Measurements from ENCODE around the gene RASL12. TPM values are rescaled to one million over a fixed set of nuclear protein-coding genes. Genes with fewer than 3 reads are reported as not detected.
A peak's percentile ranks its signal among the peaks of the same experiment; 100 is the strongest.
"Not testable (repeated sequence)": the region's sequence is repeated elsewhere in the genome, so short reads cannot be mapped to it uniquely, and the experiment has no call there.

Gene RASL12
- total and polyA plus RNA-seq, 9 donors, result 11.9 to 16.5 (median 14.2) TPM

- H3K36me3 ChIP-seq (ENCODE audit: control insufficient read depth, insufficient read depth, low read length), result no peaks in the 10 kb centered on the region
- no peak overlapping the region for H3K4me3 ChIP-seq (ENCODE audit: low read length)
- H3K27ac ChIP-seq (ENCODE audit: low read length), result no peak overlapping the region
- 26% methylated on average over 9 of the region's 13 CpGs for WGBS (ENCODE audit: insufficient coverage)
- peak; percentile 43 for DNase-seq
- peaks cover 7% of the 10 kb centered on the region for H3K4me1 ChIP-seq (ENCODE audit: control insufficient read depth, insufficient read depth, low read length)
- H3K27me3 ChIP-seq (ENCODE audit: control insufficient read depth, insufficient read depth, low read length), result peaks cover 3% of the 10 kb centered on the region
- no peaks in the 10 kb centered on the region for H3K9me3 ChIP-seq (replicated peaks; ENCODE audit: control insufficient read depth, low read depth, low read length)
Observed at GRCh38 chr15:65032801-65033537, 34.8 kb downstream of the RASL12 start.

GRCh38 chr15:65029736-65030208 lies 38.0 kb downstream of the RASL12 start:
- no peak for DNase-seq
- peaks cover 3% of the 10 kb centered on the region for H3K27me3 ChIP-seq (ENCODE audit: control insufficient read depth, insufficient read depth, low read length)
- H3K4me1 ChIP-seq (ENCODE audit: control insufficient read depth, insufficient read depth, low read length), result peaks cover 9% of the 10 kb centered on the region
- WGBS (ENCODE audit: insufficient coverage), result 80% methylated on average over 4 of the region's 12 CpGs
- peaks cover 14% of the 10 kb centered on the region for H3K36me3 ChIP-seq (ENCODE audit: control insufficient read depth, insufficient read depth, low read length)
- H3K9me3 ChIP-seq (replicated peaks; ENCODE audit: control insufficient read depth, low read depth, low read length), result no peaks in the 10 kb centered on the region
- no peak overlapping the region for H3K27ac ChIP-seq (ENCODE audit: low read length)
- no peak overlapping the region for H3K4me3 ChIP-seq (ENCODE audit: low read length)

DNA sequence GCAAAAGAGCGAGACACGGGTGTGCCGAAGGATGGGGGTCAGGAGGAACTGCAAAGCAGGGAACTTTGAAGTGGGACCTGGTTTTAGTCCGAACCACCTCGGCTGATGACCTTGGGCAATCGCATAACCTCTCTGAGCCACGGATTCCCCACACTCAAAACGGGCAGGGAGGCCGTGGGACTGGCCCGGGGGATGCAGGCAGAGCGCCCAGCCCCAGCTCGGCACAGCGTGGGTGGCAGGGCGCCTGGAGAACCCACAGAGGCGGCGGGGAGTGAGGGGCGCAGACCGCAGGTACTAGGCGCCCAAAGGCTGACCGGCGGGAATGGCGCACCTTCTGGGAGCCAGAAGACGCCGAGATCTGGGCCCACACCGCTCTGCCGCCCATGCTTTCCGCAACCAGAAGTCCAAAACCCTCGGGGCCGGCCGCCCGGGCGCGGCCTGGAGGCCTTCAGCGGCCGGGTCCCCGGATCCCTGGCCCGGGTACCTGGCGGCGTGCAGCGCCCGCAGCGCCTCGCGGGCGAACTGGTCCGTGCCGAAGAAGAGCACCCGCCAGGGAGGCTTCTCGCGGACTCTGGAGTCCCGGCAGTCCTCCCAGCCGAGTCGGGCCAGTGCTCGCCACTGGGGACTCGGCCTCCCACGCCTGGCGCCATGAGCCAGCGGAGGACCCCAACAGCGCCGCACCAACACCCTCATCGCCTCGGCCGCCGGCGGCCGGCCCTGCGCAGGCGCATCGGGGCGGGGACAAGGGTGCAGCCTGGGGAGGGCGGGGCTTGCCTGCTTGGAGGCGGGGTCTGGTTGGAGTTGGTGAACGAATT lies 38.7 kb downstream of the RASL12 start, which contains the start of gene MTFMT:
TSS of gene MTFMT (minus strand) at position 719 of the 815 bp plus-strand sequence. CDS start at position 693, 26 bp downstream.
- peak; percentile 92 for DNase-seq
- peaks cover 9% of the 10 kb centered on the region for H3K4me1 ChIP-seq (ENCODE audit: control insufficient read depth, insufficient read depth, low read length)
- no peaks in the 10 kb centered on the region for H3K9me3 ChIP-seq (replicated peaks; ENCODE audit: control insufficient read depth, low read depth, low read length)
- H3K27me3 ChIP-seq (ENCODE audit: control insufficient read depth, insufficient read depth, low read length), result peaks cover 3% of the 10 kb centered on the region
- peaks cover 18% of the 10 kb centered on the region for H3K36me3 ChIP-seq (ENCODE audit: control insufficient read depth, insufficient read depth, low read length)
- H3K27ac ChIP-seq (ENCODE audit: low read length), result no peak within 1 kb of the TSS
- under 1% methylated on average over 61 of the region's 73 CpGs for WGBS (ENCODE audit: insufficient coverage)
- H3K4me3 ChIP-seq (ENCODE audit: low read length), result peak within 1 kb of the TSS; percentile 73

DNA sequence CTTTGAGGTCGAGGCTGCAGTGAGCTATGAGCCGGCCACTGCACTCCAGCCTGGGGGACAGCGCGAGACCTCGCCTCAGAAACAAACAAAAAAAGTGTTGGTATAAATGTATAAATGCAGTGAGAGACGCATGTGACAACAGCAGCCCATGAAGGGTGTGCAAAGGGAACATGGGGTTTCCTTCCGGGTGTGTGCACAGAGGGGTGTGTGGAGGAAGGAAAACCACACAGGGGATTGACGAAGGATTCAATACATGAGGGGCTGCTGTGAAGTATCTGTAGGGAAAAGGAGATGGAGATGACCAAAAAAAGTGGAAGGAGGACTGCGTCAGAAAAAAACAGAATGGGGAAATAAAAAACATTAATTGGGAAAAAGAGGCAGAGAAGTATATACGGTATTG lies 39.5 kb downstream of the RASL12 start:
- DNase-seq, result no peak
- peaks cover 18% of the 10 kb centered on the region for H3K36me3 ChIP-seq (ENCODE audit: control insufficient read depth, insufficient read depth, low read length)
- 33% methylated on average over 5 of the region's 10 CpGs for WGBS (ENCODE audit: insufficient coverage)
- H3K27ac ChIP-seq (ENCODE audit: low read length), result no peak overlapping the region
- H3K9me3 ChIP-seq (replicated peaks; ENCODE audit: control insufficient read depth, low read depth, low read length), result no peaks in the 10 kb centered on the region
- peaks cover 9% of the 10 kb centered on the region for H3K4me1 ChIP-seq (ENCODE audit: control insufficient read depth, insufficient read depth, low read length)
- H3K27me3 ChIP-seq (ENCODE audit: control insufficient read depth, insufficient read depth, low read length), result peaks cover 3% of the 10 kb centered on the region
- H3K4me3 ChIP-seq (ENCODE audit: low read length), result peak overlapping the region; percentile 73

GRCh38 chr15:65027593-65027992 lies 40.2 kb downstream of the RASL12 start:
- Histone ChIP-seq H3K27me3 (ENCODE audit: control insufficient read depth, insufficient read depth, low read length) (peaks cover 3% of the 10 kb centered on the region), H3K36me3 (ENCODE audit: control insufficient read depth, insufficient read depth, low read length) (peaks cover 21% of the 10 kb centered on the region), H3K4me1 (ENCODE audit: control insufficient read depth, insufficient read depth, low read length) (peaks cover 9% of the 10 kb centered on the region), H3K4me3 (ENCODE audit: low read length) (no peak overlapping the region), H3K9me3 (replicated peaks; ENCODE audit: control insufficient read depth, low read depth, low read length) (no peaks in the 10 kb centered on the region), H3K27ac (ENCODE audit: low read length) (no peak overlapping the region)
- DNase-seq, result no peak
- no CpG with 5 or more reads among the region's 1 CpG for WGBS (ENCODE audit: insufficient coverage)

DNA sequence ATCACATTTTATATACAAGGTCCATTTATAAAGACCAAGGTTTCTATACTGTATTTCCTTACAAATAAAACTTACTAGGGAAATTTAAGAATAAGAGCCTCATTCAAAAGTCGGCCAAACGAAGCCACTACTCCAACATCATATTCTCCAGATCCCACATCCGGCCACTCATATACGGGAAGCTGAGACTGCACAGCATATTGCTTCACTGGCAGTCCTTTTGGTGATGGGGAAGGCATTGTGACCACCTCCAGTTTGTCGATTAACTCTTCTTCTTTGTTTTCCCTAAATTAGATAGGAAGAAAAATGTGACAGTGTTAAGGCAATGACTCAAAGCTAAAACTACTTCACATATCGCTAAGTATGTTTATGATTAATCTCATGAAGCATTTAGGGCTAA lies 41.0 kb downstream of the RASL12 start:
- Histone ChIP-seq H3K4me1 (ENCODE audit: control insufficient read depth, insufficient read depth, low read length) (peaks cover 9% of the 10 kb centered on the region), H3K27ac (ENCODE audit: low read length) (no peak overlapping the region), H3K9me3 (replicated peaks; ENCODE audit: control insufficient read depth, low read depth, low read length) (no peaks in the 10 kb centered on the region), H3K36me3 (ENCODE audit: control insufficient read depth, insufficient read depth, low read length) (peaks cover 22% of the 10 kb centered on the region), H3K4me3 (ENCODE audit: low read length) (no peak overlapping the region), H3K27me3 (ENCODE audit: control insufficient read depth, insufficient read depth, low read length) (peaks cover 3% of the 10 kb centered on the region)
- DNase-seq, result no peak
- WGBS (ENCODE audit: insufficient coverage), result no CpG with 5 or more reads among the region's 6 CpGs

DNA sequence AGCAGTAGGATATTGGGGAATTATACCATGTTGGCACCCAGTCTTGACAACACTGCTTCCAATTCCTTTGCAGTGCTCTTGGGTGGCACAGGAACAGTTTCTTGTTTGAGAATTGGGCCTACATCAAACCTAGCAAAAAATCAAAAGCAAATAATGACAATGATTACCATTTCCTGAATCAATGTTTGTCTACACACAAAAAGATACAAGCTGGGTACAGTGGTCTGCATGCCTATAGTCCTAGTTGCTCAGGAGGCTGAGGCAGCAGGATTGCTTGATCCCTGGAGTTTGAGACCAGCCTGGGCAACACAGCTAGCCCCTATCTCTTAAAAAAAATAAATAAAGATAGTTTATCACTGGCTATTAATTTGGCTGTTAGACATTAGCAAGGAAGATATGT lies 46.3 kb downstream of the RASL12 start:
- Histone ChIP-seq H3K4me1 (ENCODE audit: control insufficient read depth, insufficient read depth, low read length) (no peaks in the 10 kb centered on the region), H3K27ac (ENCODE audit: low read length) (no peak overlapping the region), H3K27me3 (ENCODE audit: control insufficient read depth, insufficient read depth, low read length) (no peaks in the 10 kb centered on the region), H3K9me3 (replicated peaks; ENCODE audit: control insufficient read depth, low read depth, low read length) (no peaks in the 10 kb centered on the region), H3K36me3 (ENCODE audit: control insufficient read depth, insufficient read depth, low read length) (peaks cover 36% of the 10 kb centered on the region), H3K4me3 (ENCODE audit: low read length) (no peak overlapping the region)
- DNase-seq, result no peak

GRCh38 chr15:65020419-65020818 lies 47.4 kb downstream of the RASL12 start:
- Histone ChIP-seq H3K9me3 (replicated peaks; ENCODE audit: control insufficient read depth, low read depth, low read length) (no peaks in the 10 kb centered on the region), H3K27ac (ENCODE audit: low read length) (no peak overlapping the region), H3K27me3 (ENCODE audit: control insufficient read depth, insufficient read depth, low read length) (no peaks in the 10 kb centered on the region), H3K36me3 (ENCODE audit: control insufficient read depth, insufficient read depth, low read length) (peaks cover 31% of the 10 kb centered on the region), H3K4me1 (ENCODE audit: control insufficient read depth, insufficient read depth, low read length) (no peaks in the 10 kb centered on the region), H3K4me3 (ENCODE audit: low read length) (no peak overlapping the region)
- WGBS (ENCODE audit: insufficient coverage), result no CpG with 5 or more reads among the region's 1 CpG
- DNase-seq, result no peak

- no CpG with 5 or more reads among the region's 4 CpGs for WGBS (ENCODE audit: insufficient coverage)
- not testable (repeated sequence) for H3K27me3 ChIP-seq (ENCODE audit: control insufficient read depth, insufficient read depth, low read length); H3K4me1 ChIP-seq (ENCODE audit: control insufficient read depth, insufficient read depth, low read length); H3K9me3 ChIP-seq (replicated peaks; ENCODE audit: control insufficient read depth, low read depth, low read length); H3K27ac ChIP-seq (ENCODE audit: low read length); H3K4me3 ChIP-seq (ENCODE audit: low read length); DNase-seq
- peaks cover 27% of the 10 kb centered on the region for H3K36me3 ChIP-seq (ENCODE audit: control insufficient read depth, insufficient read depth, low read length)
Observed at GRCh38 chr15:65011198-65011597, 56.6 kb downstream of the RASL12 start.

DNA sequence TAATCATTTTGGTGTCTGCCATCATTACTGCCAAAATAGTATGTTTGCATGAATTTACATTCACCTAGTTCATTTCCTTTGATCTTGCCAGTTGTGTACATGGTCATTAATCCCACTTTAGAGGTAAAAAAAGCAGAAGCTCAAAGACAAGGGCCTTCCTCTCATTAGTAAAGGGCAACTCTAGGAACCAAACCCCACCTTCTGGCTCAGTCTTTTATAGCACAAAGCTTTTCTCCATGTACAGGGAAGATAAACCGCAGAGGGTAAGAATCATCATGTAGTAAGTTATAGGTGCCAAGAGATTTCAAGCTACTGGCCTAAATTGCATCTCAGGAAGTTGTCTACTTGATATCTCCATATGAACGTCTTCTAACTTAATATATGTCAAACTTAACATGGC lies 58.8 kb downstream of the RASL12 start:
- 54% methylated on average over 1 of the region's 2 CpGs for WGBS (ENCODE audit: insufficient coverage)
- Histone ChIP-seq H3K27ac (ENCODE audit: low read length) (no peak overlapping the region), H3K27me3 (ENCODE audit: control insufficient read depth, insufficient read depth, low read length) (no peaks in the 10 kb centered on the region), H3K4me3 (ENCODE audit: low read length) (no peak overlapping the region), H3K4me1 (ENCODE audit: control insufficient read depth, insufficient read depth, low read length) (no peaks in the 10 kb centered on the region), H3K36me3 (ENCODE audit: control insufficient read depth, insufficient read depth, low read length) (peaks cover 15% of the 10 kb centered on the region), H3K9me3 (replicated peaks; ENCODE audit: control insufficient read depth, low read depth, low read length) (peaks cover 8% of the 10 kb centered on the region)
- DNase-seq, result no peak

Data from muscle of leg (tissue), 11 donors.